LHCN-M2 (cell line): ENCODE data around the gene EXOSC10. TPM values are rescaled to one million over a fixed set of nuclear protein-coding genes. Genes with fewer than 3 reads are reported as not detected.

Source experiments
- total RNA-seq: library from RNA; depleted of rRNA; stranded (reverse); fragments of >200 nt; gene quantifications from 2 replicates; pipeline ENCODE4 v1.2.3, GENCODE V29; 2014; rRNA removed

The EXOSC10 gene
- total RNA-seq, 1 experiment from 2014 or later = 62.1 TPM

Other genes starting within 250 kb of the EXOSC10 start
- 61.0 and 68.9 TPM in 2 replicates for gene TARDBP, start 87.2 kb downstream of the EXOSC10 start, total RNA-seq
- 0.26 TPM in 1 of 2 replicates, not detected in the other for gene MASP2, start 52.6 kb downstream of the EXOSC10 start, total RNA-seq
- gene SRM, start 39.9 kb downstream of the EXOSC10 start, total RNA-seq = 71.1 and 78.6 TPM in 2 replicates
- gene ANGPTL7, start 89.5 kb upstream of the EXOSC10 start, total RNA-seq = not detected in 2 replicates
- gene MTOR, start 162.7 kb upstream of the EXOSC10 start, total RNA-seq = 36.3 and 36.4 TPM in 2 replicates
- gene UBIAD1, start 173.3 kb upstream of the EXOSC10 start, total RNA-seq = 15.6 and 17.8 TPM in 2 replicates